T follicular helper cell (primary cell): ENCODE results near the gene ZNF219.

Experiments
- DNase-seq: peaks from one replicate; pipeline ENCODE4 v3.0.0-alpha.2; 2020; ENCODE audit warnings: low read depth

ZNF219 gene

GRCh38 chr14:21102521-21103410 is 4.3 kb upstream of the ZNF219 start:
- DNase-seq: no peak

- DNase-seq: no peak
These were observed 3.5 kb upstream of the ZNF219 start for GRCh38 chr14:21101802-21102413.

- DNase-seq: no peak
These were observed 2.5 kb upstream of the ZNF219 start, which contains the start of gene TMEM253 for GRCh38 chr14:21100931-21101330. Gene TMEM253 (plus strand): TSS chr14:21101066. CDS start chr14:21101344, 278 bp downstream.

- DNase-seq: no peak
These were observed 1.1 kb upstream of the ZNF219 start for GRCh38 chr14:21099596-21099985.

GRCh38 chr14:21098892-21099595 is 589 bp upstream of the ZNF219 start:
- no peak for DNase-seq

GRCh38 chr14:21097636-21098075 is 799 bp downstream of the ZNF219 start:
- DNase-seq: no peak

DNA sequence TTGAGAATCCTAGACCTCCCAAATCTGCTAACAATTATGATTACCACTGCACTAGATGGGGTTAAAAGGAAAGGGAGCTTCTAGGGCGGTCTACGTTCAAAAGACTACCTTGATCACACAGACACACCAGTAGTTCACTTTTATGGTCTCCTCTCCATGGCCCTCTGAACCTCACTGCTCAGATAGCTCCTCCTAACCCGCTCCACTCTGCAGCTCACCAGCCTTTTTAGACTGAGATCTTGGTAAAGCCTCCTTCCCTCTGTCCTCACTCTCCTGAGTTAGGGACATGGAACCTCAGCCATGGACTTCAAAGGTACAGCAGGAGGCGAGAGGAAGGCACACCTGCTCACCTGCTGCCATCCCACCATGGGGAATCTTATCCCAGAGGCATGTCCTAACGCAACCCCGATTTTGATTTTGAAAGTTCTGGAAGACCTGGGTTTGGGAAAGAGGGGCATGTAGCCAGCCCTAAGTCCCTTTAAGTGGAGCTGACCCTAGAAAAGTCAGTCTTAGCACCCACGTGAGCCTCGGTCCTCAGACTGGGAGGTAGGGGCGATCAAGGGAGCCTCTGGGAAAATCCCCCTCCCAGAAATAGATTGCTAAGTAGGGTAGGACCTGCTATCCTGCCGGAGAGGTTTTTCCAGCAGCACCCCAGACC is 1.3 kb downstream of the ZNF219 start:
- no peak for DNase-seq

GRCh38 chr14:21096438-21096837 is 2.0 kb downstream of the ZNF219 start:
- DNase-seq: no peak

DNA sequence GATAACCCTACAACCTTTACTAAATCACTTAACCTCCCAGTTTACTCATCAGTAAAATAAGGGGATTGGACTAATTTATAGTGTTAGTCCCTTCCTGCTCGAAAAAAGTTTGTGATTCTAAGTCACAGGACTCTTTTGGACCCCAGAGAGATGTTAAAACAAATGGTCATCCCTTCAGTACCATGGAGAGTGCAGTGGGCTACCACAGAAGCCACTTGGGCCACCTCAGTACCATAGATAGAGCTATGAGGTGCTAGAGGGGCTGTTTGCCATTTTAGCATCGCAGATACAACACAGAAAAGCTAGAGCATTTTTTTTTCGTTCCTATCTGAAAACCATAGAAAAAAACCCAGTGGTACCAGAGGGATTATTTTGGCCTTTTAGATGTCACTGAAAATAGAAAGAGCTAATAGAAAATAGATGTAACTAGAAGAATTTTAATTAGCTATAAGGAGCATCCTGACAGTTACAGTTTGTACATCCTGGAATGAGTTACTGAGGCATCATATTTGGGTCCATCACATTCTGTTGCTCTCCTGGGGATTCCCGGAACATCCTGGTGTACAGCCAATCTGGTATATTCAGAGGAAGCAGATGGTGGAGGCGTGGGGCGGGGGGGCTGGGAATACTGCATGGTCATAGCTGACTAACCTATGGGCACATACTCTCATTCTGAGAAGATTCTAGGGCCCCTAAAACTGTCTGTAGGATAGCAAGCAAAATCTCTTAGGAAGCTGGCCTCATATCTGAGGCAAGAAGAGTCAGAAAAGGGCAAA is 2.8 kb downstream of the ZNF219 start:
- no peak for DNase-seq

- DNase-seq: no peak
These were observed 4.4 kb downstream of the ZNF219 start for GRCh38 chr14:21093769-21094681.

- DNase-seq: no peak
These were observed 5.4 kb downstream of the ZNF219 start for GRCh38 chr14:21093018-21093417.

DNA sequence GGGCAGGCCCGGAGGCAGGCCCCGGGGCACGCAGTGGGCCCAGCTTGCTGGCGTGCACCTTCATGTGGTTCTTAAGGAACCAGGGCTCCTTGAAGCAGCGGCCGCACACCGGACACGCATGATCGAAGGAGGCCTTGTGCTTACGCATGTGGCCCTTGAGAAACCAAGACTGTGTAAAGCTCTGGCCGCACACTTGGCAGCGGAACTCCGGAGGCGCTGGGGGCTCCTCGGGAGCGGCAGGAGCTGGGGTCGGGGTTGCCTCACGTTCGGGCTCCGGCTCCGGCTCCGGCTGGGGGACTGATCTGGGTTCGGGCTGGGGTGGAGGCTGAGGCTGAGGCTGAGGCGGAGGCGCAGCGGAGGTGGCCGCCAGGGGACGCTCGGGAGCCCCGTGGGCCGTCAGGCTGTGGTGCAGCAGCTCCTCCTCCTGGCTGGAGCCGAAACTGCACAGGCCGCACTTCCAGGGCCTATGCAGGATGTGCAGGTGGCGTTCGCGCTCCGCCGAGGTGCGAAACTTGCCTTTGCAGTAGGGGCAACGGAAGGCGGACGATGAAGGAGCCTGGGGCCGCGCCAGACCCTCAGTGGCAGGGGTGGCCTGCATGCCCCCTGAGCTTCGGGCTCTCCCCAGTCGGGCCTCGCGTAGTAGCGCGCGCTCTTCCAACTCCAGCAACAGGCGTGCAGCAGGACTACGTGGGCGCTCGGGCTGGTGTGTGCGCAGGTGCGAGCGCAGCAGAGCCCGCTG is 6.0 kb downstream of the ZNF219 start:
- DNase-seq: peak; percentile 84

GRCh38 chr14:21091821-21092272 is 6.6 kb downstream of the ZNF219 start:
- DNase-seq: no peak

- DNase-seq: no peak
These were observed 7.4 kb downstream of the ZNF219 start for GRCh38 chr14:21090940-21091663.

DNA sequence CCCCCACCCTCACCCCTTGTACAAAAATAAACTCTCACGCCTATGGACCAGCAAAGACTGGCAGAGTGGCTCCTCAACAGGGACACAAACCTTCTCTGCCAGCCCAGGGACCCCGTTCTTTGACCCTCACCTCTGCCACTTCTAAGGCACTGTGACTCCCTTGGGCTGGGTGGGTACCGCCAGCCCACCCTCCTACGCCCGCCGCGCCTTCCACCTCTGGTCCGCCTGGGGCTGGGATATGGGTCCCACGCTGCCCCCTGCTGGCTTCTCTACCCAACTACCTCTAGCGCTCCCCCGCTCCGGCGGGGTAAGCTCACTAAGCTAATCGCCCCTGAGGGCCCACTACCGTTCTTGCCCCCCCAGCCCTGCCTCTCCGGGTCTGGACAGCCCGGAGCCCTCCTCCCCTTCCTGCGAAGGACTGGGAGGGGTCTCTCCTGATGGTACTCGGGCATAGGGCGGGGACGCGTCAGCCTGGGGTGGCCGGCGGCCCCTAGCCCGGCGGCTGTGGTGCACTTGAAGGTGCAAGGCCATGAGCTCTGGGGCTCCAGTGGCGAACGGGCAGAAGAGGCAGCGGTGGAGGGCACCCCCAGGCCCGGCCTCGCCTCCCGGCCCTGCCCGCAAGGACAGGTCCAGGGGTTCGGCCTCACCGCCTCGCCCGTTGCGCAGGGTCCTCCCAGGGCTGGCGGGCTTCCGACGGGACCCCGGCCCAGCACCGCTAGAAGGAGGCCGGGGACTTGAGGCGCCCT is 8.1 kb downstream of the ZNF219 start:
- no peak for DNase-seq

GRCh38 chr14:21089877-21090193 is 8.6 kb downstream of the ZNF219 start:
- DNase-seq: no peak

DNA sequence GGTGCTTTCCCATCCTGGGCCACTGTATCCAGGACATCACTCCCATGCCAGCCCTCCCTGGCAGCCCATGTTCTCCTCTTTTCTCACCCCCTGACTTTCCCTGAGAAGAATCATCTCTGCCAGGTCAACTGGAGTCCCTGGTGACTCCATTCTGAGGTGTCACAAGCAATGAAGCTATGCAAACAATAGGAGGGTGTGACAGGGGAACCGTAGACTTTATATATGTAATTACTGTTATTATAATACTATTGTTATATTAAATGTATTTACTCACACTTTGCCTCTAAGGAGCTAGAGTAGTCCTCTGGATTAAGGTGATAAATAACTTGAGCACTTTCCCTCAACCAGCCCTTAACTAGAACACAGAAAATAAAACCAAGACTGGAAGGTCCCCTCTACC is 9.2 kb downstream of the ZNF219 start:
- DNase-seq: no peak

GRCh38 chr14:21088687-21089086 is 9.8 kb downstream of the ZNF219 start:
- no peak for DNase-seq
